GM12878 (cell line): ENCODE measurements around the gene VWA7. TPM values are rescaled to one million over a fixed set of nuclear protein-coding genes. Genes with fewer than 3 reads are reported as not detected.

Experiments
- ATF2 ChIP-seq: IDR thresholded peaks from 2 replicates; pipeline ENCODE4 v1.6.1; 2012; ENCODE audit warnings: low read length, inconsistent platforms
- CEBPB ChIP-seq, 2 experiments: fragments of 150-350 bp in 1 of 2; IDR thresholded peaks; 2 replicates each; pipeline ENCODE4 v1.6.1; 2012 to 2014; ENCODE audit warnings: low read depth in 2 of 2, low read length in 2 of 2, borderline replicate concordance in 1 of 2, inconsistent platforms in 1 of 2
- EZH2 ChIP-seq: IDR thresholded peaks from 2 replicates; pipeline ENCODE4 v1.6.1; 2012; ENCODE audit warnings: low read depth, mild to moderate bottlenecking, control low read depth, inconsistent platforms, low read length, borderline replicate concordance; ENCODE audit not compliant: control insufficient read depth
- IRF3 ChIP-seq: fragments of 450-650 bp; IDR thresholded peaks from 2 replicates; pipeline ENCODE4 v1.6.1; 2014; ENCODE audit warnings: mild to moderate bottlenecking
- IRF5 ChIP-seq: fragments of 450-650 bp; IDR thresholded peaks from 2 replicates; pipeline ENCODE4 v1.6.1; 2017; ENCODE audit warnings: borderline replicate concordance
- KAT2A ChIP-seq: conservative IDR thresholded peaks from 2 replicates; pipeline ENCODE4 v1.6.1; 2011; ENCODE audit warnings: low read depth, low read length; ENCODE audit not compliant: control insufficient read depth
- KLF5 ChIP-seq: fragments of 450-650 bp; IDR thresholded peaks from 2 replicates; pipeline ENCODE4 v1.6.1; 2014; ENCODE audit warnings: mild to moderate bottlenecking; ENCODE audit not compliant: partially characterized antibody
- MAX ChIP-seq: IDR thresholded peaks from 2 replicates; pipeline ENCODE4 v1.6.1; 2012; ENCODE audit warnings: low read depth, low read length, improper control_type of control experiment
- MYB ChIP-seq: fragments of 150-350 bp; IDR thresholded peaks from 2 replicates; pipeline ENCODE4 v1.6.1; 2014; ENCODE audit warnings: mild to moderate bottlenecking, low read depth, low read length, borderline replicate concordance
- NKRF ChIP-seq: fragments of 450-650 bp; conservative IDR thresholded peaks from 2 replicates; pipeline ENCODE4 v1.6.1; 2017; ENCODE audit warnings: mild to moderate bottlenecking, moderate library complexity
- PML ChIP-seq: IDR thresholded peaks from 2 replicates; pipeline ENCODE4 v1.6.1; 2012; ENCODE audit warnings: low read length, inconsistent platforms
- POU2F2 ChIP-seq: IDR thresholded peaks from 3 replicates; pipeline ENCODE4 v1.6.1; 2011; ENCODE audit warnings: low read depth, mild to moderate bottlenecking, low read length, borderline replicate concordance
- RAD51 ChIP-seq: fragments of 450-650 bp; IDR thresholded peaks from 2 replicates; pipeline ENCODE4 v1.6.1; 2016; ENCODE audit warnings: moderate library complexity, mild to moderate bottlenecking, inconsistent platforms
- RELA ChIP-seq: fragments of 450-650 bp; IDR thresholded peaks from 2 replicates; pipeline ENCODE4 v1.8.0; 2014; ENCODE audit warnings: borderline replicate concordance; ENCODE audit not compliant: partially characterized antibody
- RFX5 ChIP-seq: IDR thresholded peaks from 2 replicates; pipeline ENCODE4 v1.6.1; 2011; ENCODE audit warnings: low read depth, low read length, improper control_type of control experiment
- SKIL ChIP-seq: fragments of 450-650 bp; IDR thresholded peaks from 2 replicates; pipeline ENCODE4 v1.6.1; 2017; ENCODE audit warnings: mild to moderate bottlenecking, low read depth, inconsistent platforms; ENCODE audit not compliant: poor library complexity, severe bottlenecking
- SREBF2 ChIP-seq: IDR thresholded peaks from 2 replicates; pipeline ENCODE4 v1.6.1; 2012; ENCODE audit warnings: mild to moderate bottlenecking, low read length
- SUZ12 ChIP-seq: fragments of 200-600 bp; sonication (generic); IDR thresholded peaks from one replicate; pipeline ENCODE4 v1.6.1; 2018; ENCODE audit warnings: antibody characterized with exemption, mild to moderate bottlenecking; ENCODE audit not compliant: unreplicated experiment
- TARDBP ChIP-seq: IDR thresholded peaks from 2 replicates; pipeline ENCODE4 v1.6.1; 2016; ENCODE audit warnings: borderline replicate concordance
- USF2 ChIP-seq: IDR thresholded peaks from 2 replicates; pipeline ENCODE4 v1.6.1; 2011; ENCODE audit warnings: low read depth, low read length, improper control_type of control experiment, borderline replicate concordance
- polyA plus RNA-seq, 11 experiments: library from polyadenylated mRNA; depleted of rRNA in 4 of 11; unstranded in 6 of 11; stranded (reverse) in 5 of 11; fragments of >200 nt; fragmentation: Nextera tagmentation in 4 of 11; fragmentation: Illumina TruSeq in 1 of 11; extraction: Ambion mirVana in 4 of 11; extraction: Trizol in 1 of 11; gene quantifications; 1 replicate in 1 of 11; 2 replicates in 10 of 11; pipeline versions ENCODE4 v1.2.1 to v1.2.3, GENCODE V29; 2011 to 2016; ENCODE audit warnings: inconsistent platforms in 2 of 11, missing spikeins in 2 of 11, low read depth in 1 of 11
- total RNA-seq, 4 experiments: library from RNA; depleted of rRNA in 3 of 4; stranded (reverse); fragments of >200 nt in 3 of 4; fragmentation: Illumina TruSeq in 1 of 4; extraction: Trizol in 1 of 4; gene quantifications; 2 replicates each; pipeline versions ENCODE4 v1.2.1 to v1.2.3, GENCODE V29; 2013 to 2021

VWA7 gene
- total and polyA plus RNA-seq, 10 of the 15 experiments (the other 5 are each of a cell fraction or from before 2014, with no cell fraction given): 0.11 to 3.1 (median 1.2) TPM; not detected in 1

- TF ChIP-seq NKRF (peak; percentile 35; the same call in 1 of the 2 replicates), MAX (0 out of 2 replicates have a peak, but pooled peaks have one; percentile 28), TARDBP (no peak), SREBF2 (no peak), IRF5 (no peak), EZH2 (no peak), SUZ12 (no peak), ATF2 (peak; percentile 89; the same call in 1 of the 2 replicates), CEBPB (IDR thresholded peaks at IDR 0.05; ENCODE audit: borderline replicate concordance in 1 of 2, low read depth in 2 of 2, low read length in 2 of 2) (no peak), KAT2A (no peak), KLF5 (no peak), IRF3 (no peak), SKIL (peak; percentile 88), RAD51 (no peak), USF2 (no peak), RFX5 (no peak), MYB (no peak), RELA (no peak), PML (0 out of 2 replicates have a peak, but pooled peaks have one; percentile 83), POU2F2 (peak; percentile 46; the same call in 1 of the 3 replicates)
Observed at GRCh38 chr6:31776989-31777666, at the start of gene VWA7 (continued).
